Adrenal gland (tissue), 12 donors: ENCODE data around the gene GPRC5A. TPM values are rescaled to one million over a fixed set of nuclear protein-coding genes. Genes with fewer than 3 reads are reported as not detected.
A peak's percentile ranks its signal among the peaks of the same experiment; 100 is the strongest.

Source experiments
- DNase-seq, 7 donors: peaks; one replicate each; pipeline ENCODE4 v3.0.0-alpha.2; 2019 to 2020
- H3K27ac ChIP-seq, 5 donors: fragments of 200-600 bp; sonication (generic) in 4 of 5; 1 replicate in 3 of 5; 2 replicates in 2 of 5; pipeline versions ENCODE4 v1.5.1 to v1.8.0; 2016 to 2020; ENCODE audit warnings: mild to moderate bottlenecking in 1 of 5
- H3K27me3 ChIP-seq: fragments of 200-600 bp; 2 replicates; pipeline ENCODE4 v1.8.0; 2021
- H3K36me3 ChIP-seq, 2 donors: fragments of 200-600 bp; replicated peaks in 1 of 2; 1 replicate in 1 of 2; 2 replicates in 1 of 2; pipeline versions ENCODE4 v1.5.1 to v1.8.0; 2018 to 2022
- H3K4me1 ChIP-seq, 2 donors: fragments of 200-600 bp; replicated peaks in 1 of 2; 1 replicate in 1 of 2; 2 replicates in 1 of 2; pipeline versions ENCODE4 v1.5.1 to v1.8.0; 2018 to 2021
- H3K4me3 ChIP-seq, 4 donors: fragments of 200-600 bp; sonication (generic) in 3 of 4; one replicate each; pipeline ENCODE4 v1.5.1; 2016 to 2018
- H3K9me3 ChIP-seq, 3 donors: fragments of 200-600 bp; sonication (generic) in 1 of 3; replicated peaks in 1 of 3; 1 replicate in 2 of 3; 2 replicates in 1 of 3; pipeline versions ENCODE4 v1.5.1 to v1.8.0; 2016 to 2021
- CTCF ChIP-seq, 6 experiments: fragments of 450-650 bp in 4 of 6; fragments of 200-600 bp in 2 of 6; sonication (generic) in 1 of 6; IDR thresholded peaks; 1 replicate in 5 of 6; 2 replicates in 1 of 6; pipeline versions ENCODE4 v1.5.1 to v1.8.0; 2016 to 2021; ENCODE audit warnings: antibody characterized with exemption in 6 of 6, mild to moderate bottlenecking in 2 of 6, moderate library complexity in 1 of 6
- POLR2A ChIP-seq, 2 donors: fragments of 450-650 bp; IDR thresholded peaks; one replicate each; pipeline ENCODE4 v1.6.1; 2017; ENCODE audit warnings: antibody characterized with exemption in 2 of 2, mild to moderate bottlenecking in 2 of 2, moderate library complexity in 1 of 2
- WGBS, 4 donors: extraction: QIAGEN DNeasy Blood & Tissue Kit in 2 of 4; methylation state at CpG; one replicate each; pipeline versions ENCODE4 v1.1.5 to v1.1.7; 2013 to 2017; 5-methylcytosine and 5-hydroxymethylcytosine counted together
- intact Hi-C, 2 donors: fragments of 100-400 bp; cut with DNase I; formaldehyde crosslinking; loops; one replicate each; pipeline versions ENCODE4 v1.14.1 to v1.15.0; 2022 to 2023
- polyA plus RNA-seq, 3 donors: library from polyadenylated mRNA; stranded (reverse); fragments of 200-250 nt in 2 of 3; fragments of 350-450 nt in 1 of 3; fragmentation: Illumina TruSeq in 1 of 3; extraction: RNeasy Lipid Tissue Mini Kit (QIAGEN cat#74804) in 1 of 3; gene quantifications; one replicate each; pipeline ENCODE4 v1.2.3, GENCODE V29; 2013 to 2014
- total RNA-seq, 9 donors: library from RNA; depleted of rRNA in 4 of 9; stranded (reverse); fragments of >200 nt in 4 of 9; fragments of 120-200 nt in 1 of 9; fragmentation: NEBNext Ultra II Directional in 1 of 9; extraction: Animal tissue kit (Norgen Biotek cat#: 25700) in 1 of 9; gene quantifications; one replicate each; pipeline versions ENCODE4 v1.1.0 to v1.2.4, GENCODE V29; 2013 to 2023
- donor health status: healthy with polysubstance abuse.
- donor health status: Bipolar disorder and iron deficiency.
- donor health status: DM: yes; HTN: yes; CAD: no.
- donor health status: DM: no; HTN: no; CAD: no.
- donor health status: DM: no; HTN: no; CAD: no.
- donor health status: DM: yes; HTN: yes; CAD: no.

GPRC5A gene
- total and polyA plus RNA-seq, 12 donors: 0.33 to 22.3 (median 6.2) TPM

- 69 to 84% (median 77%) methylated on average over 5 of the region's 5 CpGs for WGBS, 4 donors
- no peaks in the 10 kb centered on the region for H3K9me3 ChIP-seq
- TF ChIP-seq POLR2A (IDR thresholded peaks at IDR 0.05) (no peak), CTCF (IDR thresholded peaks at IDR 0.05) (no peak)
- H3K4me1 ChIP-seq: peaks cover 4 to 5% of the 10 kb centered on the region in 2 donors
- no peak for DNase-seq
- no peaks in the 10 kb centered on the region for H3K36me3 ChIP-seq
- H3K27ac ChIP-seq: no peak overlapping the region
- no peak overlapping the region for H3K4me3 ChIP-seq
- intact Hi-C loops: loop anchor here (5.0 to 10.0 kb wide), 4 partner anchors 57 to 292 kb away; no protein-coding TSS in a partner anchor
- H3K27me3 ChIP-seq: no peaks in the 10 kb centered on the region
Measured at GRCh38 chr12:12919666-12920435, 28.5 kb downstream of the GPRC5A start.

- H3K27me3 ChIP-seq: no peaks in the 10 kb centered on the region
- intact Hi-C loops: loop anchor here in 1 of 2 donors (10.0 kb wide), 1 partner anchor 173 kb away; no protein-coding TSS in a partner anchor
- peaks cover 2 to 3% of the 10 kb centered on the region in 2 donors for H3K4me1 ChIP-seq
- peak overlapping the region in 1 of 5 donors; percentile 5 for H3K27ac ChIP-seq
- WGBS, 4 donors: 47 to 66% (median 54%) methylated on average over 6 of the region's 6 CpGs
- TF ChIP-seq CTCF (IDR thresholded peaks at IDR 0.05): no peak
- TF ChIP-seq POLR2A (IDR thresholded peaks at IDR 0.05): no peak
- no peak overlapping the region for H3K4me3 ChIP-seq
- DNase-seq: peak in 2 of 7 donors; percentile 42 to 49
- H3K9me3 ChIP-seq: no peaks in the 10 kb centered on the region
- no peaks in the 10 kb centered on the region for H3K36me3 ChIP-seq
Measured at GRCh38 chr12:12922191-12922616, 30.8 kb downstream of the GPRC5A start.

GRCh38 chr12:12922978-12923377, 31.6 kb downstream of the GPRC5A start:
- Histone ChIP-seq H3K27me3 (no peaks in the 10 kb centered on the region), H3K4me3 (no peak overlapping the region), H3K4me1 (peaks cover 2 to 4% of the 10 kb centered on the region in 2 donors), H3K9me3 (no peaks in the 10 kb centered on the region), H3K36me3 (no peaks in the 10 kb centered on the region), H3K27ac (no peak overlapping the region)
- WGBS, 4 donors: 84 to 93% (median 91%) methylated on average over 7 of the region's 7 CpGs
- TF ChIP-seq CTCF (IDR thresholded peaks at IDR 0.05) (no peak), POLR2A (IDR thresholded peaks at IDR 0.05) (no peak)
- intact Hi-C loops: loop anchor here in 1 of 2 donors (10.0 kb wide), 1 partner anchor 172 kb away; no protein-coding TSS in a partner anchor
- DNase-seq: peak in 1 of 7 donors; percentile 46

- no peak overlapping the region for H3K4me3 ChIP-seq
- peaks cover 2 to 4% of the 10 kb centered on the region in 2 donors for H3K4me1 ChIP-seq
- H3K36me3 ChIP-seq: no peaks in the 10 kb centered on the region
- intact Hi-C loops: loop anchor here in 1 of 2 donors (10.0 kb wide), 1 partner anchor 171 kb away; no protein-coding TSS in a partner anchor
- H3K27me3 ChIP-seq: no peaks in the 10 kb centered on the region
- peak in 1 of 7 donors; percentile 14 for DNase-seq
- WGBS, 4 donors: 71 to 83% (median 77%) methylated on average over 4 of the region's 4 CpGs
- no peaks in the 10 kb centered on the region for H3K9me3 ChIP-seq
- TF ChIP-seq POLR2A (IDR thresholded peaks at IDR 0.05) (no peak), CTCF (IDR thresholded peaks at IDR 0.05) (no peak)
- H3K27ac ChIP-seq: no peak overlapping the region
Measured at GRCh38 chr12:12924169-12924568, 32.8 kb downstream of the GPRC5A start.
